ENCODE measurements around the gene PVALEF. TPM values are rescaled to one million over a fixed set of nuclear protein-coding genes. Genes with fewer than 3 reads are reported as not detected.

Gene PVALEF
- total RNA-seq, 4 donors from 2014 or later, result not detected

GRCh38 chr17:81196505-81197408, 31.4 kb downstream of the PVALEF start:
- Histone ChIP-seq H3K27ac (peak overlapping the region in 1 of 4 donors; percentile 43), H3K36me3 (no peaks in the 10 kb centered on the region), H3K4me3 (peak overlapping the region in 1 of 4 donors; percentile 27), H3K27me3 (no peaks in the 10 kb centered on the region), H3K9me3 (no peaks in the 10 kb centered on the region), H3K4me1 (no peaks in the 10 kb centered on the region)
- DNase-seq (no peak), ATAC-seq (peak in 1 of 2 donors; percentile 27)
- TF ChIP-seq, protein P1, sequence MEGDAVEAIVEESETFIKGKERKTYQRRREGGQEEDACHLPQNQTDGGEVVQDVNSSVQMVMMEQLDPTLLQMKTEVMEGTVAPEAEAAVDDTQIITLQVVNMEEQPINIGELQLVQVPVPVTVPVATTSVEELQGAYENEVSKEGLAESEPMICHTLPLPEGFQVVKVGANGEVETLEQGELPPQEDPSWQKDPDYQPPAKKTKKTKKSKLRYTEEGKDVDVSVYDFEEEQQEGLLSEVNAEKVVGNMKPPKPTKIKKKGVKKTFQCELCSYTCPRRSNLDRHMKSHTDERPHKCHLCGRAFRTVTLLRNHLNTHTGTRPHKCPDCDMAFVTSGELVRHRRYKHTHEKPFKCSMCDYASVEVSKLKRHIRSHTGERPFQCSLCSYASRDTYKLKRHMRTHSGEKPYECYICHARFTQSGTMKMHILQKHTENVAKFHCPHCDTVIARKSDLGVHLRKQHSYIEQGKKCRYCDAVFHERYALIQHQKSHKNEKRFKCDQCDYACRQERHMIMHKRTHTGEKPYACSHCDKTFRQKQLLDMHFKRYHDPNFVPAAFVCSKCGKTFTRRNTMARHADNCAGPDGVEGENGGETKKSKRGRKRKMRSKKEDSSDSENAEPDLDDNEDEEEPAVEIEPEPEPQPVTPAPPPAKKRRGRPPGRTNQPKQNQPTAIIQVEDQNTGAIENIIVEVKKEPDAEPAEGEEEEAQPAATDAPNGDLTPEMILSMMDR (IDR thresholded peaks at IDR 0.05 in 4 of 5, conservative IDR thresholded peaks at IDR 0.05 in 1 of 5), result no peak
- TF ChIP-seq POLR2A (IDR thresholded peaks at IDR 0.05), result no peak
- intact Hi-C loops (cut with DNase I; ENCODE audit: low total_unique reads), result no loop called here
- in situ Hi-C loops (cut with MboI; ENCODE audit: low sequenced_read_pairs in 4 of 4), result no loop called here

DNA sequence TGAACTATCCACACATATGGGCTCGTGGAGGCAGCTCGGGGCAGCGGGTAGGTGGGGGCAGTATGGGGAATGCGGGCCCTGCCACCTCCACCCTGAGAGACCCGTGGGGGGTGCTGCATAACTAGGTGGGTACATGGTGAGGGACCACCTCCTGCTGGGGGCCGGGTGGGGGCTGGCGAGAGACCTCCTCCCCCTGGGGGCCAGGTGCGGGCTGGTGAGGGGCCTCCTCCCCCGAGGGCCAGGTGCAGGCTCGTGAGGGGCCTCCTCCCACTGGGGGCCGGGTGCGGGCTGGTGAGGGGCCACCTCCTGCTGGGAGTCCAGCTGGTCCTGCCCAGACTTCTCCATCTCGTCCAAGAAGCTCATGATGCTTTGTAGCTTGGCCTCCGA, 32.1 kb downstream of the PVALEF start:
- Histone ChIP-seq H3K36me3 (no peaks in the 10 kb centered on the region), H3K27me3 (no peaks in the 10 kb centered on the region), H3K4me3 (peak overlapping the region in 1 of 4 donors; percentile 27), H3K9me3 (no peaks in the 10 kb centered on the region), H3K4me1 (no peaks in the 10 kb centered on the region), H3K27ac (peak overlapping the region in 1 of 4 donors; percentile 43)
- no peak for ATAC-seq
- no peak for DNase-seq
- in situ Hi-C loops (cut with MboI; ENCODE audit: low sequenced_read_pairs in 4 of 4), result no loop called here
- intact Hi-C loops (cut with DNase I; ENCODE audit: low total_unique reads), result no loop called here
- no peak for TF ChIP-seq POLR2A (IDR thresholded peaks at IDR 0.05)
- TF ChIP-seq, protein P1 (IDR thresholded peaks at IDR 0.05 in 4 of 5, conservative IDR thresholded peaks at IDR 0.05 in 1 of 5), result no peak

DNA sequence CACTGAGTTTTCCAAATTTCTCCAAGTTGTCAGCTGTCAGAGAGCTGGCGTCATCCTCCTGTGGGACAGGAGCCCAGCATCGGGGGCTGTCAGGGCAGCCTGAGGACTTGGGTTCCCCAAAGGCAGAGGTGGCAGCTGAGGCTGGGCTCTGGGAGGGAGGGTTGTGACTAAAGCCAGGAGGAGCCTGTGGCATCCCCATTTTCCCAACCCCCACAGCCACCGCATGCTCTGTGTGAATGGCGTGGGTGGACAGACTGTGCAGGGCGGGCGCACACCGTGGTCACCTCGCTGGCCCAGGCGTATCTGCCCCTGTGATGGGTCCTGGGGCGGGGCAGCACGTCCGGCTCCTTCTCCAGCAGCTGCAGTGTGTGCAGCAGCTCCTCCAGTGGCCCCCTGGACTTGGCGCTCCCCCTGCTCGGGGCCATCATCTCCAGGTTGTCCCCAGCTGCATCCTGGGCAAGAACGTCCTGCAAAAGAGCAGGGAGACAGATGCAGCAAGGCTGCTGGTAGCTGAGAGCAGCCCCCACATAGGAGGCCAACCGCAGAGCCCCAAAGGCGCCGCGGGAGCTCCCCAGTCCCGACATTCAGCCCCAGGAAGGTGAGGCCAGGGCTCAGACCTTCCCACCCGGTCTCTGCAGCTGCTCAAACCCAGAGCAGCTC, 32.7 kb downstream of the PVALEF start:
- DNase-seq, result no peak
- no peak for ATAC-seq
- Histone ChIP-seq H3K27ac (peak overlapping the region in 1 of 4 donors; percentile 43), H3K27me3 (no peaks in the 10 kb centered on the region), H3K4me1 (no peaks in the 10 kb centered on the region), H3K36me3 (no peaks in the 10 kb centered on the region), H3K4me3 (no peak overlapping the region), H3K9me3 (no peaks in the 10 kb centered on the region)
- intact Hi-C loops (cut with DNase I; ENCODE audit: low total_unique reads) (no loop called here), in situ Hi-C loops (cut with MboI; ENCODE audit: low sequenced_read_pairs in 4 of 4) (no loop called here)
- no peak for TF ChIP-seq POLR2A (IDR thresholded peaks at IDR 0.05)
- TF ChIP-seq, protein P1 (IDR thresholded peaks at IDR 0.05 in 4 of 5, conservative IDR thresholded peaks at IDR 0.05 in 1 of 5), result no peak

GRCh38 chr17:81198826-81199481, 33.6 kb downstream of the PVALEF start:
- in situ Hi-C loops (cut with MboI; ENCODE audit: low sequenced_read_pairs in 4 of 4), result no loop called here
- intact Hi-C loops (cut with DNase I; ENCODE audit: low total_unique reads), result no loop called here

More at GRCh38 chr17:81198826-81199481, 33.6 kb downstream of the PVALEF start:
- TF ChIP-seq POLR2A (IDR thresholded peaks at IDR 0.05), result no peak
- TF ChIP-seq, protein P1 (IDR thresholded peaks at IDR 0.05 in 4 of 5, conservative IDR thresholded peaks at IDR 0.05 in 1 of 5), result no peak
- Histone ChIP-seq H3K9me3 (no peaks in the 10 kb centered on the region), H3K36me3 (no peaks in the 10 kb centered on the region), H3K27me3 (no peaks in the 10 kb centered on the region), H3K4me3 (no peak overlapping the region), H3K4me1 (no peaks in the 10 kb centered on the region), H3K27ac (no peak overlapping the region)
- no peak for ATAC-seq
- DNase-seq, result no peak
